HepG2 (cell line): ENCODE results near the gene PERCC1. TPM values are rescaled to one million over a fixed set of nuclear protein-coding genes. Genes with fewer than 3 reads are reported as not detected.
A peak's percentile ranks its signal among the peaks of the same experiment; 100 is the strongest.

Experiments used
- ATAC-seq: fragments of 200-7000 bp; cut with Tn5 transposase; 3 replicates; pipeline ENCODE4 v1.9.1; 2020; ENCODE audit warnings: mild to moderate bottlenecking, moderate library complexity
- BruUV-seq: library from RNA; stranded (reverse); fragments of 400-500 nt; replicated peaks from 2 replicates; lab custom pipeline; 2021; lab: Mats Ljungman, UMichigan
- CTCF ChIA-PET: fragments of 300-600 bp; formaldehyde crosslinking; extraction: SDS; loops from one replicate; lab custom pipeline; 2021; ENCODE audit warnings: low total read pairs, inconsistent platforms, low intra/inter-chr PET ratio; lab: Yijun Ruan, JAX
- POLR2A ChIA-PET: fragments of 350-600 bp; sonication (Branson Sonifier 250); formaldehyde crosslinking; loops from one replicate; lab custom pipeline; 2020; ENCODE audit warnings: antibody characterized with exemption, inconsistent platforms; lab: Yijun Ruan, JAX
- DNase-seq: peaks from one replicate; pipeline ENCODE4 v3.0.0-alpha.2; 2015; ENCODE audit warnings: low spot score
- FAIRE-seq: peaks from 3 replicates; lab custom pipeline; 2011; peaks lifted over from hg19 to GRCh38; lab: Jason Lieb, UNC
- H2AFZ ChIP-seq: one replicate; pipeline ENCODE4 v1.6.1; 2011; ENCODE audit warnings: low read length, inconsistent platforms
- H3K27ac ChIP-seq: fragments of 300-600 bp; 3 replicates; pipeline ENCODE4 v1.8.0; 2011; ENCODE audit warnings: mixed run types, mild to moderate bottlenecking, mixed read lengths, low read length, inconsistent platforms; ENCODE audit not compliant: insufficient read depth; ENCODE audit errors: extremely low read length
- H3K27me3 ChIP-seq, 2 experiments: fragments of 200-600 bp in 1 of 2; 2 replicates in 1 of 2; 3 replicates in 1 of 2; pipeline versions ENCODE4 v1.6.0 to v1.8.0; 2011; ENCODE audit warnings: low read length in 2 of 2, mild to moderate bottlenecking in 2 of 2, moderate library complexity in 2 of 2, inconsistent platforms in 1 of 2; ENCODE audit not compliant: insufficient read depth in 2 of 2, control insufficient read depth in 1 of 2
- H3K36me3 ChIP-seq, 2 experiments: fragments of 200-600 bp in 1 of 2; replicated peaks in 1 of 2; 2 replicates in 1 of 2; 3 replicates in 1 of 2; pipeline versions ENCODE4 v1.5.1 to v1.8.0; 2011; ENCODE audit warnings: low read length in 2 of 2, inconsistent platforms in 1 of 2; ENCODE audit not compliant: insufficient read depth in 2 of 2, control insufficient read depth in 1 of 2
- H3K4me1 ChIP-seq: 2 replicates; pipeline ENCODE4 v1.5.1; 2012; ENCODE audit warnings: low read length, inconsistent platforms; ENCODE audit not compliant: insufficient read depth
- H3K4me2 ChIP-seq: 2 replicates; pipeline ENCODE4 v1.6.0; 2011; ENCODE audit warnings: low read depth, low read length, inconsistent platforms
- H3K4me3 ChIP-seq, 3 experiments: fragments of 200-600 bp in 1 of 3; sonication (generic), shearing (Covaris generic) in 1 of 3; replicated peaks in 1 of 3; 2 replicates each; pipeline ENCODE4 v1.5.1; 2011 to 2016; ENCODE audit warnings: low read length in 3 of 3, inconsistent platforms in 2 of 3, low read depth in 2 of 3, mild to moderate bottlenecking in 2 of 3, control low read depth in 1 of 3, mixed read lengths in 1 of 3; ENCODE audit not compliant: insufficient read depth in 1 of 3
- H3K79me2 ChIP-seq: one replicate; pipeline ENCODE4 v1.6.1; 2011; ENCODE audit warnings: low read length, inconsistent platforms; ENCODE audit not compliant: insufficient read depth
- H3K9ac ChIP-seq: 2 replicates; pipeline ENCODE4 v1.6.0; 2011; ENCODE audit warnings: mild to moderate bottlenecking, low read depth, low read length, inconsistent platforms; ENCODE audit not compliant: insufficient read depth
- H3K9me3 ChIP-seq: 2 replicates; pipeline ENCODE4 v1.5.1; 2012; ENCODE audit warnings: mild to moderate bottlenecking, low read length
- H4K20me1 ChIP-seq: 2 replicates; pipeline ENCODE4 v1.6.0; 2011; ENCODE audit warnings: inconsistent platforms, mild to moderate bottlenecking, low read length, moderate library complexity; ENCODE audit not compliant: insufficient read depth
- AGO2 ChIP-seq: fragments of 200-400 bp; formaldehyde crosslinking; optimal IDR thresholded peaks from 2 replicates; pipeline ENCODE3; 2017; ENCODE audit warnings: mild to moderate bottlenecking, low read depth, low read length, moderate library complexity
- FOSL2 ChIP-seq: sonication (generic); formaldehyde crosslinking; IDR thresholded peaks from 2 replicates; pipeline ENCODE4 v1.4.0; 2020; ENCODE audit warnings: missing genetic modification reagents
- HOXA3 ChIP-seq: sonication (generic); formaldehyde crosslinking; IDR thresholded peaks from 2 replicates; pipeline ENCODE4 v1.5.0; 2020; ENCODE audit warnings: missing genetic modification reagents
- MAX ChIP-seq: IDR thresholded peaks from 2 replicates; pipeline ENCODE4 v1.6.1; 2012; ENCODE audit warnings: inconsistent platforms
- MBD4 ChIP-seq: IDR thresholded peaks from 2 replicates; pipeline ENCODE4 v1.6.1; 2012; ENCODE audit warnings: low read length, inconsistent platforms, borderline replicate concordance
- MYC ChIP-seq: sonication (generic); formaldehyde crosslinking; IDR thresholded peaks from 2 replicates; pipeline ENCODE4 v1.9.0; 2021; ENCODE audit warnings: missing genetic modification reagents, borderline replicate concordance
- NONO ChIP-seq, 2 experiments: fragments of 450-650 bp in 1 of 2; sonication (generic) in 1 of 2; formaldehyde crosslinking in 1 of 2; IDR thresholded peaks in 1 of 2; conservative IDR thresholded peaks in 1 of 2; 2 replicates each; pipeline versions ENCODE4 v1.6.1 to v1.8.0; 2017 to 2022; ENCODE audit warnings: mild to moderate bottlenecking in 1 of 2, missing genetic modification reagents in 1 of 2, moderate library complexity in 1 of 2
- PRPF4 ChIP-seq: fragments of 200-400 bp; formaldehyde crosslinking; IDR thresholded peaks from 2 replicates; pipeline ENCODE4 v1.6.1; 2016; ENCODE audit warnings: low read length, low read depth; ENCODE audit not compliant: poor library complexity, severe bottlenecking
- REPIN1 ChIP-seq: sonication (generic); formaldehyde crosslinking; IDR thresholded peaks from 2 replicates; pipeline ENCODE4 v1.8.0; 2022; ENCODE audit warnings: missing genetic modification reagents, low read depth, mild to moderate bottlenecking, borderline replicate concordance
- ZFP36 ChIP-seq: fragments of 150-350 bp; IDR thresholded peaks from 2 replicates; pipeline ENCODE4 v1.6.1; 2018; ENCODE audit warnings: borderline replicate concordance, low read length, low read depth; ENCODE audit not compliant: partially characterized antibody
- ZHX1 ChIP-seq: sonication (generic); formaldehyde crosslinking; IDR thresholded peaks from 2 replicates; pipeline ENCODE4 v1.8.1; 2022; ENCODE audit warnings: low read depth, mild to moderate bottlenecking, missing genetic modification reagents
- WGBS: methylation state at CpG from one replicate; pipeline ENCODE4 v1.1.6; 2017; ENCODE audit warnings: low lambda C conversion rate; 5-methylcytosine and 5-hydroxymethylcytosine counted together
- in situ Hi-C: cut with HindIII; loops from 2 replicates; pipeline ENCODE4 v1.10.0; 2017; ENCODE audit warnings: low pct_unique_long_range_greater_than_20kb; ENCODE audit not compliant: extremely low pct_ligation_motif_present
- intact Hi-C: fragments of 100-400 bp; cut with micrococcal nuclease; formaldehyde crosslinking; loops from one replicate; pipeline ENCODE4 v1.10.0; 2022; ENCODE audit not compliant: unreplicated experiment
- polyA plus RNA-seq, 8 experiments: library from polyadenylated mRNA; depleted of rRNA in 3 of 8; stranded (reverse) in 7 of 8; unstranded in 1 of 8; fragments of >200 nt; fragmentation: Illumina TruSeq in 4 of 8; extraction: Trizol in 4 of 8; gene quantifications; 2 replicates each; pipeline versions ENCODE4 v1.2.1 to v1.2.3, GENCODE V29; 2011 to 2016; ENCODE audit warnings: low read depth in 4 of 8, missing spikeins in 1 of 8, mixed read lengths in 1 of 8; ENCODE audit not compliant: insufficient read depth in 1 of 8
- total RNA-seq, 5 experiments: library from RNA; depleted of rRNA; stranded (reverse); fragments of >200 nt; fragmentation: Illumina TruSeq; extraction: Trizol; gene quantifications; 2 replicates each; pipeline ENCODE4 v1.2.3, GENCODE V29; 2016; ENCODE audit warnings: low read depth in 1 of 5

PERCC1 gene
- total and polyA plus RNA-seq, 2 of the 13 experiments (the other 11 are each of a cell fraction or from before 2014, with no cell fraction given), result 0.15 TPM; not detected in 1

- ChIA-PET CTCF (interaction anchor here (1.4 kb wide), 1 partner anchor 73 kb away, joined by 6 read pairs; no protein-coding TSS in a partner anchor), POLR2A (interaction anchor here (2.2 to 2.6 kb wide), 2 partner anchors 16 kb away, joined by 14 to 19 read pairs; partner anchors contain the start of gene UQCC4)
- peak; percentile 1; the same call in 1 of the 2 replicates for TF ChIP-seq REPIN1
- TF ChIP-seq FOSL2 (CRISPR knock-in tag), result no peak
- TF ChIP-seq MAX, result 0 out of 2 replicates have a peak, but pooled peaks have one; percentile 3
- no peak for TF ChIP-seq NONO (IDR thresholded peaks at IDR 0.05)
- 0 out of 2 replicates have a peak, but pooled peaks have one; percentile 19 for TF ChIP-seq NONO (CRISPR knock-in tag; conservative IDR thresholded peaks at IDR 0.05)
- no peak for TF ChIP-seq ZFP36
- TF ChIP-seq AGO2, result no peak
- no peak for TF ChIP-seq MBD4
- TF ChIP-seq HOXA3 (CRISPR knock-in tag), result 0 out of 2 replicates have a peak, but pooled peaks have one; percentile 20
- TF ChIP-seq ZHX1 (CRISPR knock-in tag), result 0 out of 2 replicates have a peak, but pooled peaks have one; percentile 16
- TF ChIP-seq PRPF4, result no peak
- TF ChIP-seq MYC (CRISPR knock-in tag), result peak; percentile 18; the same call in 1 of the 2 replicates
- intact Hi-C loops (no loop called here), in situ Hi-C loops (no loop called here)
- Histone ChIP-seq H3K9me3 (no peaks in the 10 kb centered on the region), H3K9ac (peak overlapping the region; percentile 79; the same call in 1 of the 2 replicates), H2AFZ (no peak overlapping the region), H3K4me2 (peak overlapping the region; percentile 84), H3K4me3 (peak overlapping the region in 1 of 3 experiments; percentile 78; a peak in 2 of 6 replicates), H3K79me2 (no peaks in the 10 kb centered on the region), H3K4me1 (peaks cover 65% of the 10 kb centered on the region), H4K20me1 (no peaks in the 10 kb centered on the region), H3K27me3 (peaks cover 7 to 32% of the 10 kb centered on the region in 2 experiments; a peak in 4 of 5 replicates), H3K27ac (no peak overlapping the region), H3K36me3 (no peaks in the 10 kb centered on the region)
- no peak for DNase-seq
- 90% methylated on average over 43 of the region's 47 CpGs for WGBS
- BruUV-seq, result no TSS peak
- no peak for FAIRE-seq
- ATAC-seq, result peak; percentile 2; the same call in 2 of the 3 replicates
Observed at GRCh38 chr16:1436731-1437355, 6.0 kb downstream of the PERCC1 start.
